GM12878 (cell line): ENCODE measurements around the gene C10orf90. TPM values are rescaled to one million over a fixed set of nuclear protein-coding genes. Genes with fewer than 3 reads are reported as not detected.

Experiments
- ATAC-seq: fragments of 200-7000 bp; cut with Tn5 transposase; 3 replicates; pipeline ENCODE4 v1.9.1; 2020; ENCODE audit warnings: mild to moderate bottlenecking, moderate library complexity
- BruUV-seq: library from RNA; stranded (reverse); fragments of 400-500 nt; replicated peaks from 2 replicates; lab custom pipeline; 2021; lab: Mats Ljungman, UMichigan
- CTCF ChIA-PET: fragments of 300-600 bp; sonication (Branson Sonifier 250); formaldehyde crosslinking; extraction: SDS; loops from one replicate; lab custom pipeline; 2021; ENCODE audit warnings: inconsistent platforms; lab: Yijun Ruan, JAX
- POLR2A ChIA-PET: fragments of 350-600 bp; formaldehyde crosslinking; extraction: SDS; loops from one replicate; lab custom pipeline; 2021; ENCODE audit warnings: inconsistent platforms; lab: Charles Lee
- RAD21 ChIA-PET: fragments of 300-600 bp; sonication (Branson Sonifier 250); formaldehyde crosslinking; loops from one replicate; lab custom pipeline; 2023; ENCODE audit warnings: antibody characterized with exemption; ENCODE audit not compliant: unreplicated experiment; lab: Charles Lee
- SMC1A ChIA-PET: fragments of 300-600 bp; sonication (Branson Sonifier 250); formaldehyde crosslinking; loops from one replicate; lab custom pipeline; 2023; ENCODE audit not compliant: unreplicated experiment, uncharacterized antibody; lab: Charles Lee
- DNase-seq: peaks from one replicate; pipeline ENCODE4 v3.0.0-alpha.2; 2011; ENCODE audit warnings: low read depth, low spot score
- FAIRE-seq: peaks from 3 replicates; lab custom pipeline; 2011; peaks lifted over from hg19 to GRCh38; lab: Jason Lieb, UNC
- H2AFZ ChIP-seq: 2 replicates; pipeline ENCODE4 v1.6.0; 2011; ENCODE audit warnings: low read depth, low read length, control low read depth; ENCODE audit not compliant: control insufficient read depth
- H3K27ac ChIP-seq: 2 replicates; pipeline ENCODE4 v1.5.1; 2011; ENCODE audit warnings: control low read depth; ENCODE audit not compliant: control insufficient read depth, insufficient read depth
- H3K27me3 ChIP-seq, 2 experiments: replicated peaks in 1 of 2; 2 replicates each; pipeline versions ENCODE4 v1.6.0 to v1.6.1; 2011; ENCODE audit warnings: low read length in 1 of 2; ENCODE audit not compliant: control insufficient read depth in 2 of 2, insufficient read depth in 2 of 2
- H3K36me3 ChIP-seq, 2 experiments: 2 replicates each; pipeline ENCODE4 v1.5.1; 2011; ENCODE audit warnings: low read length in 1 of 2; ENCODE audit not compliant: control insufficient read depth in 2 of 2, insufficient read depth in 2 of 2
- H3K4me1 ChIP-seq: 2 replicates; pipeline ENCODE4 v1.6.1; 2011; ENCODE audit warnings: mild to moderate bottlenecking, low read length, moderate library complexity, mixed read lengths; ENCODE audit not compliant: control insufficient read depth, insufficient read depth
- H3K4me2 ChIP-seq: 2 replicates; pipeline ENCODE4 v1.6.0; 2011; ENCODE audit warnings: control low read depth; ENCODE audit not compliant: control insufficient read depth, insufficient read depth
- H3K4me3 ChIP-seq: fragments of 200-600 bp; sonication (generic); 2 replicates; pipeline ENCODE4 v1.5.1; 2016
- H3K79me2 ChIP-seq: 2 replicates; pipeline ENCODE4 v1.6.0; 2011; ENCODE audit warnings: low read length; ENCODE audit not compliant: control insufficient read depth, insufficient read depth
- H3K9ac ChIP-seq: 2 replicates; pipeline ENCODE4 v1.8.0; 2011; ENCODE audit warnings: low read length, control low read depth, mixed read lengths; ENCODE audit not compliant: control insufficient read depth, insufficient read depth
- H3K9me3 ChIP-seq: replicated peaks from 3 replicates; pipeline ENCODE4 v1.5.1; 2011; ENCODE audit warnings: mild to moderate bottlenecking, low read length; ENCODE audit not compliant: control insufficient read depth, insufficient read depth
- H4K20me1 ChIP-seq: 2 replicates; pipeline ENCODE4 v1.6.0; 2011; ENCODE audit not compliant: control insufficient read depth, insufficient read depth
- CBX5 ChIP-seq: sonication (generic); IDR thresholded peaks from 2 replicates; pipeline ENCODE4 v1.6.1; 2016; ENCODE audit warnings: low read depth, moderate library complexity, mild to moderate bottlenecking, inconsistent platforms
- MTA3 ChIP-seq: IDR thresholded peaks from 2 replicates; pipeline ENCODE4 v1.6.1; 2012; ENCODE audit warnings: low read length, inconsistent platforms, borderline replicate concordance
- PRDM15 ChIP-seq: fragments of 450-650 bp; formaldehyde crosslinking; IDR thresholded peaks from 2 replicates; pipeline ENCODE4 v1.4.0; 2020; ENCODE audit warnings: mild to moderate bottlenecking, moderate library complexity
- RAD21 ChIP-seq: IDR thresholded peaks from 2 replicates; pipeline ENCODE4 v1.6.1; 2011; ENCODE audit warnings: mild to moderate bottlenecking, low read depth, low read length, moderate library complexity; ENCODE audit not compliant: insufficient read depth
- SREBF2 ChIP-seq: IDR thresholded peaks from 2 replicates; pipeline ENCODE4 v1.6.1; 2012; ENCODE audit warnings: mild to moderate bottlenecking, low read length
- WGBS: methylation state at CpG from one replicate; pipeline ENCODE4 v1.1.6; 2016; ENCODE audit warnings: low lambda C conversion rate; ENCODE audit not compliant: insufficient replicate concordance, insufficient coverage; ENCODE audit errors: missing lambda C conversion rate; 5-methylcytosine and 5-hydroxymethylcytosine counted together
- in situ Hi-C: fragments of 300-500 bp; cut with MboI; formaldehyde crosslinking; loops from 9 replicates; pipeline ENCODE4 v1.14.3; 2018; ENCODE audit warnings: mixed read lengths
- intact Hi-C: fragments of 100-400 bp; cut with micrococcal nuclease; formaldehyde crosslinking; loops from one replicate; pipeline ENCODE4 v1.14.2; 2022; ENCODE audit not compliant: unreplicated experiment
- polyA plus RNA-seq, 11 experiments: library from polyadenylated mRNA; depleted of rRNA in 4 of 11; unstranded in 6 of 11; stranded (reverse) in 5 of 11; fragments of >200 nt; fragmentation: Nextera tagmentation in 4 of 11; fragmentation: Illumina TruSeq in 1 of 11; extraction: Ambion mirVana in 4 of 11; extraction: Trizol in 1 of 11; gene quantifications; 1 replicate in 1 of 11; 2 replicates in 10 of 11; pipeline versions ENCODE4 v1.2.1 to v1.2.3, GENCODE V29; 2011 to 2016; ENCODE audit warnings: inconsistent platforms in 2 of 11, missing spikeins in 2 of 11, low read depth in 1 of 11
- total RNA-seq, 4 experiments: library from RNA; depleted of rRNA in 3 of 4; stranded (reverse); fragments of >200 nt in 3 of 4; fragmentation: Illumina TruSeq in 1 of 4; extraction: Trizol in 1 of 4; gene quantifications; 2 replicates each; pipeline versions ENCODE4 v1.2.1 to v1.2.3, GENCODE V29; 2013 to 2021

The C10orf90 gene
- total and polyA plus RNA-seq, 10 of the 15 experiments (the other 5 are each of a cell fraction or from before 2014, with no cell fraction given) = 0.04 TPM; not detected in 9

GRCh38 chr10:126433351-126433750 lies 237.1 kb downstream of the C10orf90 start:
- Histone ChIP-seq H2AFZ (no peak overlapping the region), H3K9me3 (no peaks in the 10 kb centered on the region), H3K36me3 (no peaks in the 10 kb centered on the region), H4K20me1 (no peaks in the 10 kb centered on the region), H3K4me3 (no peak overlapping the region), H3K79me2 (no peaks in the 10 kb centered on the region), H3K4me2 (no peak overlapping the region), H3K9ac (no peak overlapping the region), H3K27ac (no peak overlapping the region), H3K27me3 (no peaks in the 10 kb centered on the region), H3K4me1 (no peaks in the 10 kb centered on the region)
- ATAC-seq = no peak
- RAD21 ChIA-PET = no interaction called here
- no TSS peak for BruUV-seq
- in situ Hi-C loops = no loop called here
- no peak for FAIRE-seq
- SMC1A ChIA-PET = no interaction called here
- TF ChIP-seq PRDM15 (CRISPR knock-in tag) (no peak), SREBF2 (no peak), CBX5 (no peak), RAD21 (no peak), MTA3 (no peak)
- POLR2A ChIA-PET = no interaction called here
- intact Hi-C loops = no loop called here
- 15% methylated on average over 5 of the region's 5 CpGs for WGBS
- DNase-seq = no peak
- CTCF ChIA-PET = no interaction called here
